K562 (cell line): ENCODE measurements around the gene UNC13A. TPM values are rescaled to one million over a fixed set of nuclear protein-coding genes. Genes with fewer than 3 reads are reported as not detected.

Experiments used
- AFF1 ChIP-seq, 2 experiments: fragments of 450-650 bp; IDR thresholded peaks; 2 replicates each; pipeline ENCODE4 v1.6.1; 2018; ENCODE audit warnings: mild to moderate bottlenecking in 2 of 2, low read depth in 1 of 2; ENCODE audit not compliant: partially characterized antibody in 2 of 2
- ARID4B ChIP-seq: sonication (generic); formaldehyde crosslinking; IDR thresholded peaks from 2 replicates; pipeline ENCODE4 v1.8.0; 2022; ENCODE audit warnings: mild to moderate bottlenecking, missing genetic modification reagents
- DACH1 ChIP-seq: fragments of 450-650 bp; IDR thresholded peaks from 2 replicates; pipeline ENCODE4 v1.6.1; 2018; ENCODE audit not compliant: partially characterized antibody
- EP300 ChIP-seq: IDR thresholded peaks from 2 replicates; pipeline ENCODE4 v1.6.1; 2012; ENCODE audit warnings: low read length, improper control_type of control experiment
- HIVEP1 ChIP-seq: fragments of 250-450 bp; sonication (Bioruptor Pico); IDR thresholded peaks from 2 replicates; pipeline ENCODE4 v1.4.0; 2020; ENCODE audit warnings: mild to moderate bottlenecking
- PHF20 ChIP-seq: fragments of 450-650 bp; IDR thresholded peaks from 2 replicates; pipeline ENCODE4 v1.6.1; 2018; ENCODE audit not compliant: partially characterized antibody
- PHF8 ChIP-seq: fragments of 200-600 bp; sonication (generic); IDR thresholded peaks from 2 replicates; pipeline ENCODE4 v1.6.1; 2012; ENCODE audit warnings: mixed run types, mild to moderate bottlenecking, inconsistent platforms, low read length, moderate library complexity, borderline replicate concordance
- RAD21 ChIP-seq, 2 experiments: fragments of 250-450 bp in 1 of 2; fragments of 450-650 bp in 1 of 2; sonication (Bioruptor Pico) in 1 of 2; formaldehyde crosslinking in 1 of 2; IDR thresholded peaks in 1 of 2; conservative IDR thresholded peaks in 1 of 2; 2 replicates each; pipeline versions ENCODE4 v1.4.0 to v1.8.0; 2020 to 2022; ENCODE audit warnings: mild to moderate bottlenecking in 2 of 2, moderate library complexity in 1 of 2
- REST ChIP-seq, 2 experiments: fragments of 450-650 bp; formaldehyde crosslinking in 1 of 2; IDR thresholded peaks; 2 replicates each; pipeline versions ENCODE4 v1.4.0 to v1.6.1; 2014 to 2020; ENCODE audit warnings: mild to moderate bottlenecking in 2 of 2, borderline replicate concordance in 1 of 2, low read depth in 1 of 2
- SMC3 ChIP-seq: conservative IDR thresholded peaks from 2 replicates; pipeline ENCODE4 v1.6.1; 2011; ENCODE audit warnings: low read depth, low read length, improper control_type of control experiment; ENCODE audit not compliant: insufficient read depth
- ZNF785 ChIP-seq: fragments of 250-450 bp; sonication (Bioruptor Pico); IDR thresholded peaks from 2 replicates; pipeline ENCODE4 v1.4.0; 2020; ENCODE audit warnings: mild to moderate bottlenecking
- polyA plus RNA-seq, 8 experiments: library from polyadenylated mRNA; depleted of rRNA in 4 of 8; stranded (reverse) in 5 of 8; unstranded in 3 of 8; fragments of >200 nt; fragmentation: Nextera tagmentation in 2 of 8; fragmentation: Illumina TruSeq in 1 of 8; extraction: Ambion mirVana in 2 of 8; extraction: Trizol in 1 of 8; gene quantifications; 2 replicates each; pipeline versions ENCODE4 v1.2.1 to v1.2.3, GENCODE V29; 2011 to 2014; ENCODE audit warnings: inconsistent platforms in 1 of 8, missing spikeins in 1 of 8
- total RNA-seq, 7 experiments: library from RNA; depleted of rRNA in 6 of 7; stranded (reverse); fragments of >200 nt in 6 of 7; fragmentation: Illumina TruSeq in 2 of 7; extraction: Trizol in 2 of 7; gene quantifications; 2 replicates each; pipeline versions ENCODE4 v1.2.1 to v1.2.3, GENCODE V29; 2011 to 2021; ENCODE audit warnings: low replicate concordance in 1 of 7

Gene UNC13A
- total and polyA plus RNA-seq, 9 of the 15 experiments (the other 6 are each of a cell fraction or from before 2014, with no cell fraction given), result 0.03 to 1.0 (median 0.25) TPM

- TF ChIP-seq REST (IDR thresholded peaks at IDR 0.05; ENCODE audit: borderline replicate concordance) (peak; percentile 57; the same call in 1 of the 2 replicates), REST (CRISPR knock-in tag; IDR thresholded peaks at IDR 0.05; ENCODE audit: low read depth) (no peak), HIVEP1 (no peak), RAD21 (CRISPR knock-in tag; conservative IDR thresholded peaks at IDR 0.05 in 1 of 2, IDR thresholded peaks at IDR 0.05 in 1 of 2) (peak in 1 of 2 experiments; percentile 62; a peak in 2 of 4 replicates), ARID4B (no peak), DACH1 (no peak), AFF1 (IDR thresholded peaks at IDR 0.05; ENCODE audit: low read depth in 1 of 2, partially characterized antibody in 2 of 2) (peak in 1 of 2 experiments; percentile 35), SMC3 (peak; percentile 43), PHF20 (no peak), EP300 (no peak), PHF8 (no peak), ZNF785 (no peak)
Measured at GRCh38 chr19:17677002-17677401, 11.2 kb downstream of the UNC13A start (continued).
